ENCODE results near the gene ME3.

GRCh38 chr11:86397351-86397750, 275.1 kb downstream of the ME3 start:
- TF ChIP-seq, protein P1, sequence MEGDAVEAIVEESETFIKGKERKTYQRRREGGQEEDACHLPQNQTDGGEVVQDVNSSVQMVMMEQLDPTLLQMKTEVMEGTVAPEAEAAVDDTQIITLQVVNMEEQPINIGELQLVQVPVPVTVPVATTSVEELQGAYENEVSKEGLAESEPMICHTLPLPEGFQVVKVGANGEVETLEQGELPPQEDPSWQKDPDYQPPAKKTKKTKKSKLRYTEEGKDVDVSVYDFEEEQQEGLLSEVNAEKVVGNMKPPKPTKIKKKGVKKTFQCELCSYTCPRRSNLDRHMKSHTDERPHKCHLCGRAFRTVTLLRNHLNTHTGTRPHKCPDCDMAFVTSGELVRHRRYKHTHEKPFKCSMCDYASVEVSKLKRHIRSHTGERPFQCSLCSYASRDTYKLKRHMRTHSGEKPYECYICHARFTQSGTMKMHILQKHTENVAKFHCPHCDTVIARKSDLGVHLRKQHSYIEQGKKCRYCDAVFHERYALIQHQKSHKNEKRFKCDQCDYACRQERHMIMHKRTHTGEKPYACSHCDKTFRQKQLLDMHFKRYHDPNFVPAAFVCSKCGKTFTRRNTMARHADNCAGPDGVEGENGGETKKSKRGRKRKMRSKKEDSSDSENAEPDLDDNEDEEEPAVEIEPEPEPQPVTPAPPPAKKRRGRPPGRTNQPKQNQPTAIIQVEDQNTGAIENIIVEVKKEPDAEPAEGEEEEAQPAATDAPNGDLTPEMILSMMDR (optimal IDR thresholded peaks at IDR 0.05 in 1 of 3, IDR thresholded peaks at IDR 0.05 in 1 of 3, conservative IDR thresholded peaks at IDR 0.05 in 1 of 3; ENCODE audit: extremely low read depth in 1 of 3, insufficient read depth in 2 of 3, low read length in 3 of 3), result no peak
- TF ChIP-seq EZH2 (IDR thresholded peaks at IDR 0.05; ENCODE audit: low read length), result no peak
